GM19099 (cell line): Measurements from ENCODE around the gene PLA2G2F.

Source experiments
- POLR2A ChIP-seq: IDR thresholded peaks from 3 replicates; pipeline ENCODE4 v1.6.1; 2011; ENCODE audit warnings: low read depth; ENCODE audit not compliant: insufficient read length; ENCODE audit errors: extremely low read depth

PLA2G2F gene

GRCh38 chr1:20108366-20109123, 30.6 kb upstream of the PLA2G2F start:
- no peak for TF ChIP-seq POLR2A

- TF ChIP-seq POLR2A, result no peak
These were observed 29.8 kb upstream of the PLA2G2F start for GRCh38 chr1:20109223-20109856.

GRCh38 chr1:20110679-20111078, 28.4 kb upstream of the PLA2G2F start:
- no peak for TF ChIP-seq POLR2A

- no peak for TF ChIP-seq POLR2A
These were observed 27.7 kb upstream of the PLA2G2F start for GRCh38 chr1:20111452-20111851.

- no peak for TF ChIP-seq POLR2A
These were observed 26.7 kb upstream of the PLA2G2F start for GRCh38 chr1:20112279-20113000.

GRCh38 chr1:20114021-20114648, 25.0 kb upstream of the PLA2G2F start:
- no peak for TF ChIP-seq POLR2A

GRCh38 chr1:20115479-20115878, 23.6 kb upstream of the PLA2G2F start:
- TF ChIP-seq POLR2A, result no peak

GRCh38 chr1:20115916-20116315, 23.2 kb upstream of the PLA2G2F start:
- TF ChIP-seq POLR2A, result no peak

GRCh38 chr1:20117236-20117635, 21.9 kb upstream of the PLA2G2F start:
- no peak for TF ChIP-seq POLR2A

GRCh38 chr1:20119347-20119746, 19.8 kb upstream of the PLA2G2F start, which contains the start of gene PLA2G2D:
TSS of gene PLA2G2D (minus strand) at chr1:20119536. CDS start at chr1:20119498, 38 bp downstream.
- no peak for TF ChIP-seq POLR2A

GRCh38 chr1:20120796-20121195, 18.3 kb upstream of the PLA2G2F start:
- TF ChIP-seq POLR2A, result no peak

GRCh38 chr1:20123722-20124455, 15.2 kb upstream of the PLA2G2F start:
- no peak for TF ChIP-seq POLR2A

- TF ChIP-seq POLR2A, result no peak
These were observed 14.6 kb upstream of the PLA2G2F start for GRCh38 chr1:20124456-20125057.

GRCh38 chr1:20125100-20125499, 14.0 kb upstream of the PLA2G2F start:
- no peak for TF ChIP-seq POLR2A
